SKM-1 (cell line): ENCODE results near the gene NCKIPSD.

Experiments used
- DNase-seq: peaks from one replicate; lab custom pipeline; 2025; ENCODE audit not compliant: unreplicated experiment; lab: John Stamatoyannopoulos, UW

The NCKIPSD gene

GRCh38 chr3:48651771-48652170, 33.9 kb downstream of the NCKIPSD start:
- DNase-seq: no peak

DNA sequence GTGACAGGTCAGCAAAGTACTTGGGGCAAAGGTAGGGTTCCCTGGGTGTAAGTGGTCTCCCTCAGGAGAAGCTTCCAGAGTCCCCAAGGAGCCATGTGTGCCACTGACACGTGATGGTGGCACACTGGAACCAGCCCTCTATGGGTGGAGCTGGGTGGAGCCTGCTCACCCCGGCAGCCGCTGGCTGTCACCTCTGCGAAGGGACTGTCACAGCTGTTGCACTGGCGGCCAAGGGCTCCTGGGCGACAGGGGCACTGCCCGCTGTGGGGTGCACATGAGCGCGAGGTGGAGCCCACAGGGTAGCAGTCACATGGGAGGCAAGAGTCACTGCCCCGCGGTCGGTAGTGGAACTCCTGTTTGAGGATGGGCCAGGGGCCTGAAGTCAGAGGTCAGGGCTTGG, 35.0 kb downstream of the NCKIPSD start:
- DNase-seq: no peak

GRCh38 chr3:48648188-48648850, 37.4 kb downstream of the NCKIPSD start:
- no peak for DNase-seq

DNA sequence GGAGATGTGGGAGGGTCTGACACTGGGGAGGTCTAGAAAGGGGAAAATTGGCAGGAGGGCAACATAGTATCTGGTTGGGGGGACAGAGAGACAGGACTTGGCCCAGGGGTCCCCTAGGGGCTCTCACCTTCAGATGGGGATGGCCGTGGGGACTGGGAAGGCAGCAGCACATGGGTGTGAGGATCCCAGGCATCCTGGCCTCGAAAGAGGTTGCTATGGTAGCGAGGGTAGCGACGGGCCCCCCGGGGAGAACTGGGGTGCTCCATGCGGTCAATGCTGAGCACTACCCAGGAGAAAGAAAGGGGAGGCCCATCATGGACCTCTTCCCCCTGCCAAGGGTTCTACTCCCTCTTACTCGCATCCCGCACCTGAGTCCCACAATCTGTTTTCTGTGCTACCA, 38.0 kb downstream of the NCKIPSD start:
- DNase-seq: no peak

DNA sequence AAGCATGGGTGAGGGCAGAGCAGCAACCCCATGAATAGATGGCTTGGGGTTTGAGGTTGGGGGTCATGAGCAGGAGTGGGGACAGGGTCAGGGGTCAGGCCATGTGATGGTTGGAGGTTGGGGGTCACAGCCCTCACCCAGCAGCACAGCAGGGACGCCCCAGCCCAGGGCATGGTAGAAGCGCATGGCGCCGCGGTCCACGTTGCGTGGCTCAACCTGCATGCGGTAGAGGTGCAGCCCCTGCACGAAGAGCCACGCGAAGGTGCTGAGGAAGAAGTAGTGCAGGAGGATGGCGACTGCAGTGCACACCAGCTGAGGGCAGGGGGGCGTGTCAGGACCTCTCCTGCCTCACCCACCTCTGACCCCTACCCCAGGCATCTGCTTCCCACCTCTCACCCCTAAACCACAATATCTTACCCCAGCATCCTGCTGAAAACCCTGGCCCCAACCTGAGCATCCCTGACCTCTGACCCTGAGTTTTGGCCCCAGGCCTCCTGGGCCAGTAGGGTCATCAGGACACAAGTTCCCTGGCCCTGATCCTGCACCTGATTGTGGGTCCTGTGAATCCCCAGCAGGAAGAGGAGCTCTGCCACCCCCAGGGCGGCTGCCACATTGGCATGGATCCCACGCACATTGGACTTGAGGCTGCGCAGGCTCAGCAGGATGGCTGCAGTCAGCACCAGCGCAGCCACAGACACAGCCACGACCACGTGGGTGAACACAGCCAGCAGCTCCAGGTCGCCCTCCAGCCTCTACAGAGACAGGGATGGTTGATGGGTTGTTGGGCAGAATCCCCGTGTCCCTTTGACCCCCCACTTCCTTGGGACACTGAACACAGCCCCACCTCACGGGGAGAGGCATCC, 40.6 kb downstream of the NCKIPSD start:
- DNase-seq: no peak

GRCh38 chr3:48642605-48643004, 43.1 kb downstream of the NCKIPSD start:
- DNase-seq: no peak

DNA sequence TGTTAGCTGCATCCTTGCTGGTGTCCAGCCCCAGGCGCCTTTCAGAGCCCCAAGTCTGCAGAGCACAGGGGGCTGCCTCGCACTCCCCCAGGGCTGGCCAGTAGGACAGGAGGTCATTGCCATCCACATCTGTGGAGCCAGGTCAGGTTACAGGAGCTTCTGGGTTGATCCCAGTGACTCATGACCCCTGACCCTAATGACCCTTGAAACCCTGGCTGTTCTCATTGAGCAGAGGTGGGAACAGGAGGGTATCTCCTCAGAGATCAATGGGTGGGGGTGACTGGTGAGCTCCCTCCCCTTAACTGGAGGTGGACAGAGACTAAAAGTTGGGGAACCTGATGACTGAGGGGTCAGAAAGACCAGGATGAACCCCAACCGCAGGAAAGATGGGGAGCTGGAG, 44.3 kb downstream of the NCKIPSD start:
- DNase-seq: no peak

DNA sequence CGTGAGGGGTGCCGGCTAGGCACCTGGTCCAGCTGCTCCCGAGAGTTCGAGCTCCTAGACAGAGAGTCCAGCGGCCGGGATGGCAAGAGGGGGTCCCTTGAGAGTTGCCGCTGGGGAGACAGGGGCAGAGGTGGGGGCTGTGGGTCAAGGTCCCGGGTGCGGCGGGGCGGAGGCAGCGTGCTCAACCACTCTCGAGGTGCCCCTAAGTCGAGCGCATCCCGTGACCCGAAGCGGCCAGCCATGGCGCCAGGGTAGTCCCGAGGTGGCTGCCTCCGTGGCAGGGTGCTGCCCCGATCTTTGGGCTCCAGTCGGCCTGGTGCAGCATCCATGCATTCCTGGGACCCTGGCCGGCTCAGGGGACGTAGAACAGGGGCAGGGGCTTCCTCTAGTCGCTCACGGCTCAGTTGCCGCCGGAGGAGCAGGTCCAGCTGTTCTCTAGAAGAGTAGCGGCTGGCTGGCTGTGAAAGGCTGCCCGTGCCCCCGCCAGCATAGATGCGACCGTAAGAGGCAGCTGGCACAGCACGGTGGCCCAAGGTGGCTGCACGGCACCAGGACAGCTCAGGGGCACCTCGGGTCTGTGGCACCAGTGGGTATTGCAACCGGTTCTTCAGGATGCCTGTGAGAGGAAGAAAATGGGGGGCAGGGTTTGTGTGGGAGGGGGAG, 45.6 kb downstream of the NCKIPSD start:
- DNase-seq: no peak

DNA sequence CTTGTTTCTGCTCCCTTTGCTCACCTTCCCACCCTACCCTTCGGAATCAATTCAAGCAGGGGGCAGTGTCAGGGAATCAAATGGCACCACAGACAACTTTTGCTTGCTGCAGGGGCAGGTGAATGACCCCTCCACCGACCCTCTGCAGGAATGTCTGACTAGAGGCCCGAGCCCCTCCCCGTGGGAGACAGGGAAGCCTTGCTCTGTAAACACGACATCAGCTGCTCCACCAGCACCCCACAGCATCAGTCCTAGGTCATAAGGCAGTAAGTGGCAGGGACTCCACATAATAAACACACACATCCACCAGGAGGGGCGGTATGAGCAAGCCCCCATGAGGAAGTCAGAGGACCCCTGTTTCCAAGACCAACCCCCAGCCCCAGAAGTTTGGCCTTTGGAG, 48.4 kb downstream of the NCKIPSD start:
- no peak for DNase-seq

DNA sequence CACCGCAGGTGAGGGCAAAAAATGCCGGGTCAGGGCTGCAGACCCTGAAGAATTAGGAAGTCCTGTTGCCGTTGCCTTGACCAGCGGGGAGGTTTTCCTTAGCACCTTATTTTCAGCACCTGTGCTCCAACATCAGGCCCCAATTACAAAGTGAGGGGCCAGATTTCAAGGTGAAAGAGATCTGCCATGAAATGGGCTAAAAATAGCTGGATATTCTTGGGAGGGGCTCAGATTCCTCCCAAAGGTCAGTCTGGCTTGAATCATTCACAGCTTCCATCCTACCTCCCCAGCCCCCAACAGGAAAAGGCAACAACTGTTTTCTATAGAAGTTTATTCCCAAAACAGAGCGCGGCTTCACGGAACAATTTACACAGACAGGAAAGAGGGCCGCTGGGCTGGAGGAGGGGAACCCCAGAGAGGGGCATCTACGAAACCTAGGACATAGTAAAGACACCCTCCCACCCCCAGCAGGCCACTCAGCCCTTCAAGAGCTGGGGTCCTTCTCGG, 49.5 kb downstream of the NCKIPSD start:
- DNase-seq: no peak

- peak; percentile 98 for DNase-seq
These were observed 50.3 kb downstream of the NCKIPSD start, which contains the start of gene SLC26A6 for GRCh38 chr3:48635222-48636021. SLC26A6 (minus strand) TSS chr3:48635461; CDS start chr3:48635393, 68 bp downstream.

GRCh38 chr3:48634661-48635221, 51.0 kb downstream of the NCKIPSD start:
- DNase-seq: no peak

GRCh38 chr3:48633743-48634142, 52.0 kb downstream of the NCKIPSD start:
- DNase-seq: no peak

DNA sequence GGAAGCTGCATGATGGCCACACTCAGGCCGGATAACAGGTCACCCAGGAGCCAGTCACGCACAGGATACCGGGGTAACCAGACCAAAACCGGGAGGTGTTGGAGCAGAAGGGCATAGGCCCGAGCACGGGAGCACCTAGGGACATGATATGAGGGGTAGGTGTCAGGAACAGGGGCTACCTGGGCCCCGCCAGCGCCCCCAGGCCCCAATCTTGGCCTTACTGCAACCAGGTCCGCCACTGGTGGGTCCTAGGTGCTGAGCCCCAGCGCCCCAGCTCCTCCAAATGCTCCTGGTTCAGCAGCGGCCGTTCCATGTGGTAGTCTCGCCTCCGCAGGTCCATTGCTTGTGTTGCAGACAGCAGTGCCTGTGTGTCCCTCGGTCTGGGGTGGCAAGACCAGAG, 52.5 kb downstream of the NCKIPSD start:
- no peak for DNase-seq

- DNase-seq: no peak
These were observed 53.9 kb downstream of the NCKIPSD start for GRCh38 chr3:48631516-48632448.

- DNase-seq: no peak
These were observed 54.9 kb downstream of the NCKIPSD start for GRCh38 chr3:48630833-48631232.

GRCh38 chr3:48630407-48630806, 55.3 kb downstream of the NCKIPSD start:
- no peak for DNase-seq

DNA sequence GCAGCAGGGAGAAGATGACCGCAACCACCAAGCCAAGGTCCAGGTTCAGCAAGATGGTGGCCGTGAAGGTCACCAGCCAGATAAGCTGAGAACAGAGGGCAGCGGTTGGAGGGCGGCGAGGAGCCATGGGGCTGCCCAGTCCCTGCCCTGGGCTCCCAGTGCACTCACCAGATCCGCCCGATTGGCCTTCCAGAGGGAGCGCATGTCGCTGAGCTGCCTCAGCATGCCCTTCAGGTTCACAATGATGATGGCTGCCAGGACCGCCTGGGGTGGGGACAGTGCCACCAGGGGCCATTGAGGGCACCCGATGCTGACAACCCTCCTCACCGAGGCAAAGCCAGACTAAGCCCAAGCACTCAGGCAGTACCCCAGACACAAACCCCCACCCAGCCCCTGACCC, 55.8 kb downstream of the NCKIPSD start:
- DNase-seq: no peak

- DNase-seq: no peak
These were observed 57.3 kb downstream of the NCKIPSD start for GRCh38 chr3:48628277-48629017.
